HepG2 (cell line): Measurements from ENCODE around the gene MTHFD2L. TPM values are rescaled to one million over a fixed set of nuclear protein-coding genes. Genes with fewer than 3 reads are reported as not detected.
A peak's percentile ranks its signal among the peaks of the same experiment; 100 is the strongest.

Source experiments
- BRF2 ChIP-seq: sonication (generic); formaldehyde crosslinking; IDR thresholded peaks from 2 replicates; pipeline ENCODE4 v1.8.1; 2022; ENCODE audit warnings: mild to moderate bottlenecking, missing genetic modification reagents
- CBX2 ChIP-seq, 2 experiments: fragments of 200-600 bp in 1 of 2; sonication (generic); formaldehyde crosslinking in 1 of 2; IDR thresholded peaks; 2 replicates each; pipeline versions ENCODE4 v1.7.0 to v1.8.1; 2018 to 2022; ENCODE audit warnings: low read depth in 2 of 2, low read length in 1 of 2, mild to moderate bottlenecking in 1 of 2, missing genetic modification reagents in 1 of 2
- ERF ChIP-seq: IDR thresholded peaks from 2 replicates; pipeline ENCODE4 v1.6.1; 2018; ENCODE audit warnings: missing biosample characterization, missing genetic modification reagents
- FOXA1 ChIP-seq, 2 experiments: fragments of 450-650 bp in 1 of 2; sonication (generic) in 1 of 2; formaldehyde crosslinking in 1 of 2; IDR thresholded peaks; 2 replicates each; pipeline versions ENCODE4 v1.4.0 to v1.6.1; 2016 to 2020; ENCODE audit warnings: missing genetic modification reagents in 1 of 2
- HNF4A ChIP-seq: sonication (generic); formaldehyde crosslinking; IDR thresholded peaks from 2 replicates; pipeline ENCODE4 v1.4.0; 2020; ENCODE audit warnings: missing genetic modification reagents
- MAF1 ChIP-seq: sonication (generic); formaldehyde crosslinking; IDR thresholded peaks from 2 replicates; pipeline ENCODE4 v1.5.0; 2020; ENCODE audit warnings: missing genetic modification reagents, borderline replicate concordance
- MZF1 ChIP-seq: sonication (generic); formaldehyde crosslinking; IDR thresholded peaks from 2 replicates; pipeline ENCODE4 v1.8.1; 2023; ENCODE audit warnings: mild to moderate bottlenecking, missing genetic modification reagents, borderline replicate concordance
- PATZ1 ChIP-seq: sonication (generic); formaldehyde crosslinking; IDR thresholded peaks from 2 replicates; pipeline ENCODE4 v1.4.0; 2020; ENCODE audit warnings: missing genetic modification reagents
- TERF1 ChIP-seq: sonication (generic); formaldehyde crosslinking; IDR thresholded peaks from 2 replicates; pipeline ENCODE4 v1.8.0; 2022; ENCODE audit warnings: mild to moderate bottlenecking, missing genetic modification reagents, moderate library complexity
- UBTF ChIP-seq: sonication (generic); formaldehyde crosslinking; IDR thresholded peaks from 2 replicates; pipeline ENCODE4 v1.4.0; 2020; ENCODE audit warnings: mild to moderate bottlenecking, missing genetic modification reagents
- ZBTB38 ChIP-seq: sonication (generic); formaldehyde crosslinking; IDR thresholded peaks from 2 replicates; pipeline ENCODE4 v1.5.1; 2020; ENCODE audit warnings: mild to moderate bottlenecking, missing genetic modification reagents
- ZMYM3 ChIP-seq: sonication (generic); formaldehyde crosslinking; IDR thresholded peaks from 2 replicates; pipeline ENCODE4 v1.5.1; 2020; ENCODE audit warnings: mild to moderate bottlenecking, missing genetic modification reagents
- ZNF10 ChIP-seq: sonication (generic); formaldehyde crosslinking; IDR thresholded peaks from 2 replicates; pipeline ENCODE4 v1.4.0; 2020; ENCODE audit warnings: mild to moderate bottlenecking, low read depth, missing genetic modification reagents, borderline replicate concordance
- ZNF564 ChIP-seq: sonication (generic); formaldehyde crosslinking; IDR thresholded peaks from 2 replicates; pipeline ENCODE4 v1.8.1; 2023; ENCODE audit warnings: mild to moderate bottlenecking, missing genetic modification reagents
- ZSCAN20 ChIP-seq: sonication (generic); formaldehyde crosslinking; IDR thresholded peaks from 2 replicates; pipeline ENCODE4 v1.4.0; 2020; ENCODE audit warnings: missing genetic modification reagents, mild to moderate bottlenecking, borderline replicate concordance
- polyA plus RNA-seq, 8 experiments: library from polyadenylated mRNA; depleted of rRNA in 3 of 8; stranded (reverse) in 7 of 8; unstranded in 1 of 8; fragments of >200 nt; fragmentation: Illumina TruSeq in 4 of 8; extraction: Trizol in 4 of 8; gene quantifications; 2 replicates each; pipeline versions ENCODE4 v1.2.1 to v1.2.3, GENCODE V29; 2011 to 2016; ENCODE audit warnings: low read depth in 4 of 8, missing spikeins in 1 of 8, mixed read lengths in 1 of 8; ENCODE audit not compliant: insufficient read depth in 1 of 8
- total RNA-seq, 5 experiments: library from RNA; depleted of rRNA; stranded (reverse); fragments of >200 nt; fragmentation: Illumina TruSeq; extraction: Trizol; gene quantifications; 2 replicates each; pipeline ENCODE4 v1.2.3, GENCODE V29; 2016; ENCODE audit warnings: low read depth in 1 of 5
- TF ChIP-seq, protein P1 (sequence below): conservative IDR thresholded peaks from 2 replicates; pipeline ENCODE4 v1.6.1; 2018; ENCODE audit warnings: missing genetic modification reagents
- TF ChIP-seq, protein P2 (sequence below): sonication (generic); formaldehyde crosslinking; IDR thresholded peaks from 2 replicates; pipeline ENCODE4 v1.5.0; 2020; ENCODE audit warnings: missing genetic modification reagents, mild to moderate bottlenecking, borderline replicate concordance
- TF ChIP-seq, protein P3 (sequence below): sonication (generic); formaldehyde crosslinking; IDR thresholded peaks from 2 replicates; pipeline ENCODE4 v1.4.0; 2020; ENCODE audit warnings: low read depth, mild to moderate bottlenecking, missing genetic modification reagents

Gene MTHFD2L
- total and polyA plus RNA-seq, 2 of the 13 experiments (the other 11 are each of a cell fraction or from before 2014, with no cell fraction given), result 10.5 to 14.9 TPM

DNA sequence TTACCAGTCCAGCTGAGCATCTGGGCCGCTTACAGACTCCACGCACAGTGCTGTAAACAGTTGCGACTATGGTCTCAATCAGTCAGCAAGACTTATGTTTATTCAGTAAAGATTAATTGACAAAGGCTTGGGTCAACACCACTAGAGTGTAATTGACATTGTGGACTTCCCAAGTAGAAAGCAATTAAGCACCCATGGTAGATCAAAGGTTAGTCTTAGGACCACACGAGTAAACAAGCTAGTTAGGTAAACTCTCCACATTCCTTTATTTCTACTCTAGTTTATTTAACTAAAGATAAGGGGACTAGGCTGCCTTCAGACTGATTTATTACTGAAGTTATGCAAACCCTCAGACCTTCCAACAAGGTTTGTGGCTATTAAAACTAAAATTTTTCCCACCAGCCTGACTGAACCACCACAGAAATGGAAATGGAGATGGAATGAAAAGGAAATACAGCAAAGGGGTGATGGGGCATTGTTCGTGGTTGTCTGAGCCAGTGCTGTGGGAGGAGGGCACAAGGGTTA is 44.2 kb downstream of the MTHFD2L start (continued):
- TF ChIP-seq, protein P1, sequence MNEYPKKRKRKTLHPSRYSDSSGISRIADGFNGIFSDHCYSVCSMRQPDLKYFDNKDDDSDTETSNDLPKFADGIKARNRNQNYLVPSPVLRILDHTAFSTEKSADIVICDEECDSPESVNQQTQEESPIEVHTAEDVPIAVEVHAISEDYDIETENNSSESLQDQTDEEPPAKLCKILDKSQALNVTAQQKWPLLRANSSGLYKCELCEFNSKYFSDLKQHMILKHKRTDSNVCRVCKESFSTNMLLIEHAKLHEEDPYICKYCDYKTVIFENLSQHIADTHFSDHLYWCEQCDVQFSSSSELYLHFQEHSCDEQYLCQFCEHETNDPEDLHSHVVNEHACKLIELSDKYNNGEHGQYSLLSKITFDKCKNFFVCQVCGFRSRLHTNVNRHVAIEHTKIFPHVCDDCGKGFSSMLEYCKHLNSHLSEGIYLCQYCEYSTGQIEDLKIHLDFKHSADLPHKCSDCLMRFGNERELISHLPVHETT, result peak; percentile 52; the same call in 1 of the 2 replicates
- TF ChIP-seq CBX2 (IDR thresholded peaks at IDR 0.05; ENCODE audit: low read depth, low read length), result no peak
- no peak for TF ChIP-seq CBX2 (CRISPR knock-in tag; IDR thresholded peaks at IDR 0.05; ENCODE audit: low read depth)
- TF ChIP-seq MAF1 (CRISPR knock-in tag), result no peak
- TF ChIP-seq TERF1 (CRISPR knock-in tag), result no peak
- peak; percentile 99 for TF ChIP-seq FOXA1 (IDR thresholded peaks at IDR 0.05)
- TF ChIP-seq FOXA1 (CRISPR knock-in tag; IDR thresholded peaks at IDR 0.05), result peak; percentile 99
- TF ChIP-seq ZNF564 (CRISPR knock-in tag), result peak; percentile 49; the same call in 1 of the 2 replicates
- no peak for TF ChIP-seq MZF1 (CRISPR knock-in tag)
- no peak for TF ChIP-seq ZBTB38 (CRISPR knock-in tag)
- TF ChIP-seq PATZ1 (CRISPR knock-in tag), result 0 out of 2 replicates have a peak, but pooled peaks have one; percentile 26
- TF ChIP-seq, protein P2, sequence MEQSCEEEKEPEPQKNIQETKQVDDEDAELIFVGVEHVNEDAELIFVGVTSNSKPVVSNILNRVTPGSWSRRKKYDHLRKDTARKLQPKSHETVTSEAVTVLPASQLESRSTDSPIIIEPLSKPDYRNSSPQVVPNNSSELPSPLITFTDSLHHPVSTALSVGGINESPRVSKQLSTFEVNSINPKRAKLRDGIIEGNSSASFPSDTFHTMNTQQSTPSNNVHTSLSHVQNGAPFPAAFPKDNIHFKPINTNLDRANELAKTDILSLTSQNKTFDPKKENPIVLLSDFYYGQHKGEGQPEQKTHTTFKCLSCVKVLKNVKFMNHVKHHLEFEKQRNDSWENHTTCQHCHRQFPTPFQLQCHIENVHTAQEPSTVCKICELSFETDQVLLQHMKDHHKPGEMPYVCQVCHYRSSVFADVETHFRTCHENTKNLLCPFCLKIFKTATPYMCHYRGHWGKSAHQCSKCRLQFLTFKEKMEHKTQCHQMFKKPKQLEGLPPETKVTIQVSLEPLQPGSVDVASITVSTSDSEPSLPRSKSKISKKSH (CRISPR knock-in tag), result no peak
- TF ChIP-seq HNF4A (CRISPR knock-in tag), result peak; percentile 96
- TF ChIP-seq ZNF10 (CRISPR knock-in tag), result no peak
- no peak for TF ChIP-seq UBTF (CRISPR knock-in tag)
- peak; percentile 96 for TF ChIP-seq ERF (CRISPR knock-in tag)
- no peak; the same call in 1 of the 2 replicates for TF ChIP-seq ZMYM3 (CRISPR knock-in tag)
- TF ChIP-seq, protein P3, sequence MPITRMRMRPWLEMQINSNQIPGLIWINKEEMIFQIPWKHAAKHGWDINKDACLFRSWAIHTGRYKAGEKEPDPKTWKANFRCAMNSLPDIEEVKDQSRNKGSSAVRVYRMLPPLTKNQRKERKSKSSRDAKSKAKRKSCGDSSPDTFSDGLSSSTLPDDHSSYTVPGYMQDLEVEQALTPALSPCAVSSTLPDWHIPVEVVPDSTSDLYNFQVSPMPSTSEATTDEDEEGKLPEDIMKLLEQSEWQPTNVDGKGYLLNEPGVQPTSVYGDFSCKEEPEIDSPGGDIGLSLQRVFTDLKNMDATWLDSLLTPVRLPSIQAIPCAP (CRISPR knock-in tag), result no peak
- TF ChIP-seq ZSCAN20 (CRISPR knock-in tag), result no peak
- TF ChIP-seq BRF2 (CRISPR knock-in tag), result peak; percentile 86
